Ishikawa (cell line): ENCODE results near the gene CDC45.

ENCODE experiments used
- CEBPB ChIP-seq: IDR thresholded peaks from 2 replicates; pipeline ENCODE4 v1.6.1; 2012
- CREB1 ChIP-seq: IDR thresholded peaks from 2 replicates; pipeline ENCODE4 v1.6.1; 2012; ENCODE audit warnings: low read depth
- EGR1 ChIP-seq: IDR thresholded peaks from 2 replicates; pipeline ENCODE4 v1.6.1; 2012
- EP300 ChIP-seq: IDR thresholded peaks from 2 replicates; pipeline ENCODE4 v1.6.1; 2012; ENCODE audit warnings: borderline replicate concordance
- FOXM1 ChIP-seq: IDR thresholded peaks from 2 replicates; pipeline ENCODE4 v1.6.1; 2012; ENCODE audit warnings: low read depth, borderline replicate concordance
- MAX ChIP-seq: IDR thresholded peaks from 2 replicates; pipeline ENCODE4 v1.6.1; 2012
- NFIC ChIP-seq: IDR thresholded peaks from 2 replicates; pipeline ENCODE4 v1.6.1; 2012
- RAD21 ChIP-seq: IDR thresholded peaks from 2 replicates; pipeline ENCODE4 v1.6.1; 2012; ENCODE audit warnings: low read depth
- REST ChIP-seq: IDR thresholded peaks from 2 replicates; pipeline ENCODE4 v1.6.1; 2012; ENCODE audit warnings: low read depth, mild to moderate bottlenecking
- TAF1 ChIP-seq: IDR thresholded peaks from 2 replicates; pipeline ENCODE4 v1.6.1; 2012; ENCODE audit warnings: low read depth, mild to moderate bottlenecking
- TCF12 ChIP-seq: IDR thresholded peaks from 2 replicates; pipeline ENCODE4 v1.6.1; 2012; ENCODE audit warnings: low read depth
- TEAD4 ChIP-seq: IDR thresholded peaks from 2 replicates; pipeline ENCODE4 v1.6.1; 2012
- USF1 ChIP-seq: IDR thresholded peaks from 2 replicates; pipeline ENCODE4 v1.6.1; 2012
- YY1 ChIP-seq: IDR thresholded peaks from 2 replicates; pipeline ENCODE4 v1.6.1; 2012; ENCODE audit warnings: low read depth
- ZBTB7A ChIP-seq: IDR thresholded peaks from 2 replicates; pipeline ENCODE4 v1.6.1; 2012; ENCODE audit warnings: low read depth

Gene CDC45

GRCh38 chr22:19525116-19525660 is 45.5 kb downstream of the CDC45 start:
- no peak for TF ChIP-seq FOXM1
- TF ChIP-seq TCF12, result no peak
- TF ChIP-seq RAD21, result no peak
- TF ChIP-seq ZBTB7A, result no peak
- no peak for TF ChIP-seq EGR1
- TF ChIP-seq REST, result no peak
- no peak for TF ChIP-seq TAF1
- no peak for TF ChIP-seq MAX
- no peak for TF ChIP-seq EP300
- TF ChIP-seq USF1, result no peak
- no peak for TF ChIP-seq TEAD4

GRCh38 chr22:19525666-19526065 is 45.9 kb downstream of the CDC45 start:
- TF ChIP-seq REST (no peak), EGR1 (no peak), YY1 (no peak), MAX (no peak), FOXM1 (no peak), RAD21 (no peak), ZBTB7A (no peak), TCF12 (no peak)

GRCh38 chr22:19526076-19526701 is 46.5 kb downstream of the CDC45 start:
- TF ChIP-seq TEAD4 (no peak), NFIC (no peak), FOXM1 (no peak), USF1 (no peak), RAD21 (no peak), TCF12 (no peak), EGR1 (no peak), TAF1 (no peak), ZBTB7A (no peak), CREB1 (no peak), YY1 (no peak), EP300 (no peak), CEBPB (no peak), REST (no peak), MAX (no peak)

- TF ChIP-seq TCF12 (no peak), FOXM1 (no peak), USF1 (no peak)
Measured at GRCh38 chr22:19526702-19527111, 47.0 kb downstream of the CDC45 start.
